GM20431 (cell line): ENCODE data around the gene MARCHF3.
"Not testable (repeated sequence)": the region's sequence is repeated elsewhere in the genome, so short reads cannot be mapped to it uniquely, and the experiment has no call there.

ENCODE experiments used
- in situ Hi-C: fragments of 300-500 bp; cut with MseI, MboI; formaldehyde crosslinking; loops from one replicate; pipeline ENCODE4 v1.15.0; 2020; ENCODE audit warnings: low sequenced_read_pairs; ENCODE audit not compliant: unreplicated experiment

MARCHF3 gene

DNA sequence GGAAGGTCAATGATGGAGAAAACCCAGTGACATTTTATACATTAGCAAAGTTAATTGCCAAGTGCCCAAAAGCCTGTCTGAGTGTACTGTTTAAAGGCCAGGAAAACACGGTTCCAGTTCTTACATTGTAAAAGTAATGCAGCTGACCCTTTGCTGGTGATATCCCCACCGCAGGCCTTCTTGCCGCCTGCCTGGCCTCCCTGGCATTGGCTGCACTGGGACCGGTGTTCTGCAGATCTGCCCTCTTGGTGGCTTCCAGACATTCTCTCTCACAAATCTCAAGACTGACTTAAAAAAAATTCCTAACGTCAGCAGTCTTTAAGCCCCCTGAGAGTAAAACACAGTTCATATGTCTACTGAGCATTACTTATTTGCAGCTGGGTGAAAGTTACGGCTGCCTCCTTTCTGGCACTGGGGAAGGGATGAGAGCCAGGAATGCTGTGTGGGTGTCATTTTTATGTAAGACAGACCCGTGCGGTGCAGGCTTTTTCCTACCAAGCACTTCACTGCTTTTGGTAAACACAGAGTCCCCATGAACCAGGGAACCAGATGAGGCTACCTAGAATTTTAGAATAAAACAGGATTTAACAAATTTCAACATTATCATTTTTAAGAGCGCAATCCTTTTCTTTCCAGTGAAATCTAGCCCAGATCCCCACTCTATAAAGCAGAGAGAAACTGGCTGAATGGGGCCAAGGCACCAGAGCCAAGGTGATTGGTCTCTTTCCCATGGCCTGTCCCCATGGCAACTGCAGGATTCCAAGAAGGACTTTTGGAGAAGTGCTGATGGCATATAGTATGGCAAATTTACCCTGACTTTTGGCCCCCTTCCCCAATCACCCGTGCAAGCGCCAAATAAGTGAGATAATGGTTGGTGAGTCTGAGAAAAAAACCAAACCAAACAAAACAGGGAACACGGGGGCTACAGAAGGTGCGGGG lies 172.6 kb downstream of the MARCHF3 start:
- in situ Hi-C loops: no loop called here

DNA sequence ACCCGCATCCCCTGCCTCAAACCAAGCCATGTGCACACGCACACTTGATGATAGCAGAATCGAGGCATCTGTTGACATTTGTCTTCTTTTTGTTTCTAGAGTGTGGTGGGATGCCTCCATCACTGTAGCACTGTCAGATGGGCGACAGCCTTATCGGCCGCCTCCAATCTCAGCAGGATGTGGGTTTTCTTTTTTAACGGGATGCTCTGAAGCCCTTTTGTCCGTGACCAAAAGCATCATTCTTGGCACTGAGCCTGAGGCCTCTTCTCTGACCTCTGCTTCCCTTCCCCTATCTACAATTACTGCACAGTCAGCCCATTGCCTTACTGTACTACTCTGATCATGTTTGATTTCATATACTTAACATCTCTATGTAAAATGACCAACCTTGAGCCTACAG lies 175.1 kb downstream of the MARCHF3 start:
- in situ Hi-C loops: no loop called here

DNA sequence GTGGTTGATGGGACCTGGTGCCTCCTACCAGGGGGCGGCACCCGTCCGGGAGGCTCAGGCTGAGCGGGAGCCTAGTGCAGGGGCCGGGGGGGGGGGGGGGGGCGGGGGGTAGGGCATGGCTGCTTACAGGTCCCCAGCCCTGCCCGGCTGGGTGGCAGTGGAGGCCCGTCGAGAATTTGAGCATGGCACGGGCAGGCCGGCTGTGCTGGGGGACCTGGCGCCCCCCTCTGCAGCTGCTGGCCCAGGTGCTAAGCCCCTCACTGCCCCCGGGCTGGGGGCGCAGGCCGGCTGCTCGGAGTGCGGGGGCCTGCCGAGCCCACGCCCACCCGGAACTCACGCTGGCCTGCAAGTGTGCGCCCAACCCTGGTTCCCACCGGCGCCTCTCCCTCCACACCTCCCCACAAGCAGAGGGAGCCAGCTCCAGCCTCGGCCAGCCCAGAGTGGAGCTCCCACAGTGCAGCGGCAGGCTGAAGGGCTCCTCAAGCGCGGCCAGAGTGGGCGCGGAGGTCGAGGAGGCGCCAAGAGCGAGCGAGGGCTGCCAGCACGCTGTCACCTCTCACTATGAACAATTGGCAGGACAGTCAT lies 175.7 kb downstream of the MARCHF3 start:
- in situ Hi-C loops: no loop called here

DNA sequence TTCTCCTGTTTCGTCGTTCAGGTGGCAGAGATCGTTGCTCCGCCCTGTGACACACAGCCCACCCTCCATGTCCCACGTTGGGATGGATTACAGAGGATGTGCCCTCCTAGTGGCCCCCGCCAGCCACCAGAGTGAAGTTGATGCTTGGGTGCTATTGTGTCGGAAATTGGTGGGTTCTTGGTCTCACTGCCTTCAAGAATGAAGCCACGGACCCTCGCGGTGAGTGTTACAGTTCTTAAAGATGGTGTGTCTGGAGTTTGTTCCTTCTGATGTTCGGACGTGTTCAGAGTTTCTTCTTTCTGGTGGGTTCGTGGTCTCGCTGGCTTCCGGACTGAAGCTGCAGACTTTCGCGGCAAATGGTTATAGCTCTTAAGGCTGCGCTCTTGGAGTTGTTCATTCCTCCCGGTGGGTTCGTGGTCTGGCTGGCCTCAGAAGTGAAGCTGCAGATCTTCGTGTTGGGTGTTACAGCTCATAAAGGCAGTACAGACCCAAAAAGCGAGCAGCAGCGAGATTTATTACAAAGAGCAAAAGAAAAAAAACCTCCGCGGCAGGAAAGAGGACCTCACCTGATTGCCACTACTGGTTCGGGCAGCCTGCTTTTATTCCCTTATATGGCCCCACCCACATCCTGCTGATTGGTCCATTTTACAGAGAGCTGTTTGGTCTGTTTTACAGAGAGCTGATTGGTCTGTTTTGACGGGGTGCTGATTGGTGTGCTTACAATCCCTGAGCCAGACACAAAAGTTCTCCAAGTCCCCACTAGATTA lies 176.6 kb downstream of the MARCHF3 start:
- in situ Hi-C loops: not testable (repeated sequence)

DNA sequence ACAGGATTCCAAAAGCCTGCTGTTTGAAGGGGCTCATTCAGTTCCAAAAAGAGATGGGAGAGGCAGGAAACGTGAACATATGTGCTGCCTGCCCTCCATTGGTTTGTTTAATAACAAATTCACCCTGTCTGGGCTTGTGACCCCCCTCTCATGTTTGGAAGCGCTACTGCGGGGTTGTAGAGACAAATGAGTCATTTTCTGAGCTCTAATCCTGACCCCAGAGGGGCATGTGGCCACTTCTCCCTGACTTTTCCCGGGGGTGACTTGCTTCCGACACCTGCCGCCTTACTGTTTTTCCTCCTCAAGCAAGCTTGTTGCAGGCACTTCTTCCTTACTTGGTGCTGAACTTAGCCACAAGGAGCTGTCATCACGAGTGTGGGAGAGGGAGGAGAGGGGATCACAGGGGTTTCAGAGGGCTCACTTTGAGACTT lies 177.5 kb downstream of the MARCHF3 start:
- in situ Hi-C loops: no loop called here

DNA sequence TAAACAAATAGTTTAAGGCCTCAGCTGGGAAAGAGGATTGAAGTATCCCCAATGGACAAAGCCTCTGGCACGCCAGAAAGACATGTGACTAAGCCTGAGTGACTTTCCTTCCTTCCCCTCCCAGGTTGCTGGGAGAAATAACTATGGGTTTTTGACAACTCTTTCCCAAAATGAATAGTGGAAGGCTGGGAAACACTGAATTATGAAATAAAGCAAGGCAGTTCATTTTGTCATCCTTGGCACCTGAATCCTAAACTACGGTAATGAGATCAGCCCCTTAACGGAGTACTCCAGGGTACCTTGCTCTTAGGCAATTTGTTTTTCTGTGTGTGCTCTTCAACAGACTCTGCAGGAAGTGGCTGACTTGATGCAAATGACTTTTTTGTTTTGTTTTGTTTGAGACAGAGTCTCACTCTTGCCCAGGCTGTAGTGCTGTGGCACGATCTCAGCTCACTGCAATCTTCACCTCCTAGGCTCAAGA lies 178.2 kb downstream of the MARCHF3 start:
- in situ Hi-C loops: no loop called here

DNA sequence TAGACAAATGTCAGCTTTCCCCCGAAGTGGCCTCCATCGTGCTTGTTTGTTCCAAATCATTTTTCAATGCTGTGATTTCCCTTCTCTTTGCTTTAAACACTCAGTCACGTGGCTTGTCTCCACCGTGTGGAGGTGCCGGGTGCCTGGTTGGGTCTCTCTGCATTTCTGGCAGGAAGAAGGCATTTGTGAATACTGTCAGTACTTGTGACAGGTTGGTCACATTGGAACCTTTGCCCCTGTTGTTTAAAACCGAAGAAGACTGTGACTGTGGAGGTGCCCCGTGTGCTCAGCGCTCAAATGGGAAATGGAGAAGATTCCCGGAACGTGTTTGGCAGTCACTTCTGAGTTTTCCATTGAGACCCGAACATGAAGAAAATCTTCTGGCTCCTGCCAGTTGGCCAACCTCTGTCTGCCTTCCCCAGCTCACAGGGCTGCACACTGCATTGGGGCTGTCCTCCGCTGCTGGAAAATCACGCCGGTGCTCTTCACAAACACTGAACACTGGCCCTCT lies 178.8 kb downstream of the MARCHF3 start:
- in situ Hi-C loops: no loop called here

DNA sequence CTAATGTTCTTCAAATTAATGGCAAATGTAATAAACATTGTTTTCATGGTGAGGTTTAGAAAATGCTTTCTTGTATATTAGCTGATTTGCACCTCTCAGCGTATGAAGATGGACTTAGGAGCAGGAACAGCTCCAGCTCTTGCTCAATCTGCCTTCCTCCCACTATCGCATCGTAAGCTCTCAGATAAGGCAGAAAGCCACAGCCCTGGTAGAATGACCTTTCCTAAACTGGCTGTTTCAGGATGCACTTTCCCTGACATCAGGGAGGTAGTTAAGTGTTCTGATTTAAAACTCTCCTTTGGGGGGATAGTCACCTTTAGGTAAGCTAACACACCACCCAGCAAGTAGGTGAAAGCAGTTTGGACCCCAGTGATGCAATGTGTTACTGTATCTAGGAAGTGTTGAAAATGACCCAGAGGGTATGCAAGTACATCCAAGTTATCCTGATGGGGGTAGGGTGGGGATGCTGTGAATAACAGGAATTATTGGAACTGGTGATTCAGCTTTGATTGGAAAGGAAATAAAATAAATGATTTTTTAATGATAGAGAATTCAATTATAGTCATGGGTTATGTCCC lies 181.2 kb downstream of the MARCHF3 start:
- in situ Hi-C loops: no loop called here

DNA sequence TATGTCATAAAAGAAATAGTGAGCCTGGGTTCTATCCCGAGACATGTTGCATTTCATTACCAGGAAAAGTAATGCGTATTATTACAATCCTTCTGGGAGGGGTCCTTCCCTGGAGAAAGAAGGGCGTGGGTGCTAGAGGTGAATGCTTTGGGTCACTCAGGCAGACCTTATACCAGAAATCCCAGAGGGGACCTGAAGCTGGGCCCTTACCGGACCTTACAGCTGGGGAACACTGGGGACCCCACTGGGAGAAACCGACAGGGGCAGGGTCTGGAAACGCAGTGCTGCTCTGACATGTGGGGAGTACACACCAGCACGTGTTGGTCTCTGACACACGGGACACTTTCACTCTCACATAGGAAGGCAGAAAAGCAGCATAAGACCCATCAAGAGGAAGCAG lies 182.1 kb downstream of the MARCHF3 start:
- in situ Hi-C loops: no loop called here

DNA sequence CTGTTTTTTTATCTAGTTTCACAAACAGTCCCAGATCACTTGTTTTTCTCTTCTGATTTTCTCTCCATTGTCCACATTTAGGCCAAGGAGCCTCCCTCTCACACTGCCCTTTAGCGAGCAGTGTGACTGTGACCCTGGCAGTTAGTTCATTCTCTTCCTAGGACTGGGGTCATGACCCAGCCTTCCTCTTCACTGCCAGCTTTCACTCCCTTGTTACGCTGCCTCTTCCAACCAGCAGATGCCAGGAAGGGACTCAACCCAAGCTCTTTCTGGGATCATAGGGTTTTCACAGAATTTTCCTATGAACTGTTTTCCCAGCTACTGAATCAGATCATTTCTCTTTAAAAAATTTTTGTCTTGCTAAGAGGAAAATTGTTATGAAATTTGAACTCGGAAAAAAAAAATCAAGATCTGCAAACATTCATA lies 182.5 kb downstream of the MARCHF3 start:
- in situ Hi-C loops: no loop called here

DNA sequence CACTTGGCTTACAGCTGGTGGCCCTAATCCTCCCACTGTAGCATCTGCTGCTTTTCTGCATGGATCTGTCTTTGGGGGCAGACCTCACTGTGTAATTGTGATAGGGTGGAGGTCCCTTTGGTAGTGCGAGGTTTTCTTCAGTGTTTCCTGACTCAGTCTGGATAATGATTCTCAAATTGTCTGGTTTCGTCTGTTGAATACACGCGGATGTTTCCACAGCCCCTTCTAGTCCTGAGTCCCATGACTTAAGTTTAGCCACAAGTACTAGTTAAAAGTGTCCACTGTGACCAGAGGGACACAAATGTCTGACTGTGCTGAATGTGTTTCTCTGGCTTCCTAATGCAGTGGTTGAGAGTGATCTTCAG lies 182.9 kb downstream of the MARCHF3 start:
- in situ Hi-C loops: no loop called here

DNA sequence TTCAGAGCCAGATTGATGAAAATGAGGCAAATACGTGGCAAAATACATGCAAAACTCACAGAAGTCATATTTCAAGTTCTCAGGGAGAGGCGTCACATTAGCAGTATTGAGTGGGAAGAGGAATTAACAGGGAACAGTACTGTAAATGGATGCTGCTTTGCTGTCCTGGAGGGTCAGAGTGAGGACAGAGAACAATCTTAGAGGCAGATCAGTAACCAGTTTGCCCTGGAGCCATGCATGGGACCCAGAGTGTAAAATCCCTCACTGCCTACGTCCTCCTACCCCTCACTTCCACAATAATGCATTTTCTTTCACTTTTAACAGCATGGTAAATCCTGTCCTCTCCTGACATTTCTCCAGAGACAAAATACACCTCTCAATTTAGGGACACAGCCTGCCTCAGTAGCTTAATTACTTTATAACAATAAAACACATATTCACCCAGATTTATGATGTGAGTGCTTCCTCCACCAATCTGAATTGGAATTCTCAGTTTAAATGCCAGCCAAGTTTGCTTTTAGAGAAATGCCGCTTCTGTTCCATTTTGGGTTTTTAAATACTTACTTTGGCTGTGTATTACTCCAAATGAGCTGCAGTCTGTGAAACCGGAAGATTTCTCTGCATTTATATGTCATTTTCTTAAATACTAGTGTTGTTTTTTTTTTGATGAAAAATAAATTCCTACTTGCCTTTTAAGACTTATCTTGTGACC lies 183.5 kb downstream of the MARCHF3 start:
- in situ Hi-C loops: no loop called here

DNA sequence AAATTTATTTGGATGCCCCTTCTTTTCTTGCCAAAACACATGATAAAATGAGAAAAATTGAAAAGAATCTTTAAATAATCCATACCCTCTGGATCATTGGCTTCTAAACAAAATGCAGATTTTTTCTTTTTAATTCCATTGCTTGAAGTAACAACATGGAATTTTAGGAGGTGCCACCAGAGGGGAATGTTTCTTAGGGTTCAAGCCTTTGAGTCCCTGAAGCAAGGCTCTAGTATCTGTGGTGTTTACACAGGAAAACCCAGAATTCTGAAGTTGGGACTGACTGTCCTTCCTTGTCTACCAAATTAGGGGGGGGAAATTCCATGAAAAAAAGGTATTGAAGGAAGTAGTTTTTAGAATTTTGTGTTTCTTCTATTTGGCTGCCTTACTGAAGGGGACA lies 184.0 kb downstream of the MARCHF3 start:
- in situ Hi-C loops: no loop called here

DNA sequence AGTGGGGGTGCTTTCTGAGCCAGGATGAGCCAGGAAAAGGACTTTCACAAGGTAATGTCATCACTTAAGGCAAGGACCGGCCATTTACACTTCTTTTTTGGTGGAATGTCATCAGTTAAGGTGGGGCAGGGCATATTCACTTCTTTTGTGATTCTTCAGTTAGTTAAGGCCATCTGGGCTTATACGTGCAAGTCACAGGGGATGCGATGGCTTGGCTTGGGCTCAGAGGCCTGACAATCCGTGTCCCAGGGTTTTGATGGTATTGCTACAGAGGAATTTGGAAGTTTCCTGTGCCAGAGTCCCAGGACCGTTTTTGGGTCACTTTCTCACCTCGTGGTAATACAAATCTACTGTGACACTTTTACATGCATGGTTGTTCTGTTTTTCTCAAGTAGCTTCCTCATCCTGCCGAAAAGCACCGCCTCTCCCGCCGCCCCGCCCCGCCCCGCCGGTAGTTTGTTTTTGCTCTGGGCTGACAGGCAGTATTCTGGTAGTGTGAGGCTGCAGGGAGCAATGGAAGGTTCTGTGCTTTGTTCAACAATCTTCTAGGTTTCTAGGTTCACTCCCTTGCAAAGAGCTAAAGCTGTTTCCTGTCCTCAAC lies 184.8 kb downstream of the MARCHF3 start:
- in situ Hi-C loops: not testable (repeated sequence)

DNA sequence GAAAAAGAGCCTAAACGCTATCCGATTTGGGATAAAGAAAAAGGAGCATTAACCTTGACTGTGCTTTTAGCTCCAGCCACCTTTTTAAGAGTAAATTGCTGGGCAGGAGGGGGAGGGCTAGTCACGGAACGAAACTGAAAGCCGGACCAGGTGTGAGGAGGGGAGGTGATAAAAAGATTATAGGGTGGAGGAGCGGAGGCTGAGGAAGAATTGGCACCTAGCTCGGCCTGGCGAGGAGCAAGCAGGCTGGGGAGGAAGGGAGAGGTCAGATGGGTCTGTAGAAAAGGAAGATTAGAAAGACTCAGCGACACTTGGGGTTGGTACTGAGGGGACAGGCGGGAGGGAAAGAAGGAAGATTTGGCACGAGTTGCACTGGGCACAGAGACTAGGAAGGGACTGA lies 187.0 kb downstream of the MARCHF3 start:
- in situ Hi-C loops: not testable (repeated sequence)

DNA sequence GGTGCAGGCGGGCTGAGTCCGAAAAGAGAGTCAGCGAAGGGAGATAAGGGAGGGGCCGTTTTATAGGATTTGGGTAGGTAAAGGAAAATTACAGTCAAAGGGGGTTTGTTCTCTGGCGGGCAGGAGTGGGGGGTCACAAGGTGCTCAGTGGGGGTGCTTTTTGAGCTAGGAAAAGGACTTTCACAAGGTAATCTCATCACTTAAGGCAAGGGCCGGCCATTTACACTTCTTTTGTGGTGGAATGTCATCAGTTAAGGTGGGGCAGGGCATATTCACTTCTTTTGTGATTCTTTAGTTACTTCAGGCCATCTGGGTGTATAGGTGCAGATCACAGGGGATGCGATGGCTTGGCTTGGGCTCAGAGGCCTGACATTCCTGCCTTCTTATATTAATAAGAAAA lies 191.0 kb downstream of the MARCHF3 start:
- in situ Hi-C loops: not testable (repeated sequence)

DNA sequence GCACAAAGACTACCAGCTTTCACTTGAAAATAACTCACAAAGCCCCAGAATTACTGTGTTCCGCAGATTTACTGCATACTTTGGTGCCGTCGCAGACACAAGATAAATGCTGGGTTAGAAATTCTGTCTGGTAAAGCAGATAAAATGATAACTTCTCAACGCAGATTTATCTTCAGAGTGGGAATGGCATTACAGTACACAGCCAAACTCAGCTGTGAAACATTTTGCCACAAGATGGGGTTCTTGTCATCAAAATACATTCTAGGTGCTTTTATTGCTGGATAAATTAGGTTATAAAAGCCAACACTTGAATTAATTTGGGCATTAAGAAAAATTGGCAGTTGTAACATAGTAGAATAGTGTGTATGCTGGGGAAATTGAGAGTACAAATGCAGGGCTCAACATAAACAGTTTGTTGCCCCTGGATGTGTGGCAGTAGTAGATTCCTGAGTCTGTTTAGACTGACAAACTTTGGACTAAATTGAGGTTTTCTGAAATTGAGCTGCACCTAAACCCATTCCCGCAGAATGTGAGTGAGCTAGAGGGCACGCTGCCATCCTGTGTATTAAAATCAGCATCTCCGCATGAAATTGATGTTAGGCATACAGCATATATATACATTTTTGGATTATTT lies 192.3 kb downstream of the MARCHF3 start:
- in situ Hi-C loops: no loop called here

DNA sequence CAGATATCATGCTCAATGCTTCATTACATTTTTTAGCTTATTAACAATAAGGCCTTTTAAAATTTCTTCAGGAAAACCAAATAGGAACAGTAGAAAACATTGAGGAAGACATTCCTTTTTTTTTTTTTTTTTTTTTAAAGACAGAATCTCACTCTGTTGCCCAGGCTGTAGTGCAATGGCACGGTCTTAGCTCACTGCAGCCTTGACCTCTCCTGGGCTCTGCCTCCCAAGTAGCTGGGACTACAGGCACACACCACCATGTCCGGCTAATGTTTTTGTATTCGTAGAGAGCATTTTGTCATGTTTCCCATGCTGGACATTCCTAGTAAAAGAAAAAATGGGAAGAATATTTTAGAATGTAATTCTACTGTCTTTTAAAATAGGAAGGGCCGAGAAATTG lies 193.1 kb downstream of the MARCHF3 start:
- in situ Hi-C loops: no loop called here

DNA sequence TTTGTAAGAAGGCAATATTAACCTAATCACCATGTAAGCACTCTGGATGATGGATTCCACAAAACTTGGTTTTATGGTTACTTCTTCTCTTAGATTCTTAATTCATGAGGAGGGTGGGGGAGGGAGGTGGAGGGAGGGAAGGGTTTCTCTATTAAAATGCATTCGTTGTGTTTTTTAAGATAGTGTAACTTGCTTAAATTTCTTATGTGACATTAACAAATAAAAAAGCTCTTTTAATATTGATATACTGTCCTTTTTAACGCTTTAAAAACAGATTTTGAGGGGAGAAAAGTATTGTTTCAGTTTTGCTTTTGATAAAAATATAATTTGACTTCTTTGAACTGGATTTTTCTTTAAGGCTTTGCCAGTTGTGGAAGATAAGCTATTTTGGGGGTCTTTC lies 193.6 kb downstream of the MARCHF3 start:
- in situ Hi-C loops: no loop called here
